SW 1271 (cell line): ENCODE measurements around the gene ATP5PB.

Experiments used
- DNase-seq, 2 experiments: peaks; one replicate each; lab custom pipeline; 2025; lab: John Stamatoyannopoulos, UW

ATP5PB gene

GRCh38 chr1:111446967-111447892 lies 2.0 kb upstream of the ATP5PB start:
- DNase-seq: no peak

GRCh38 chr1:111448482-111448917 lies 764 bp upstream of the ATP5PB start:
- no peak for DNase-seq

- DNase-seq: no peak
Observed at GRCh38 chr1:111449703-111450017, 396 bp downstream of the ATP5PB start.

- no peak for DNase-seq
Observed at GRCh38 chr1:111450185-111450584, 921 bp downstream of the ATP5PB start.

- no peak for DNase-seq
Observed at GRCh38 chr1:111452581-111452980, 3.3 kb downstream of the ATP5PB start.

GRCh38 chr1:111453706-111454105 lies 4.4 kb downstream of the ATP5PB start:
- DNase-seq: no peak

- no peak for DNase-seq
Observed at GRCh38 chr1:111454859-111455641, 5.8 kb downstream of the ATP5PB start.

- DNase-seq: no peak
Observed at GRCh38 chr1:111455642-111456031, 6.4 kb downstream of the ATP5PB start.

- no peak for DNase-seq
Observed at GRCh38 chr1:111461765-111462164, 12.5 kb downstream of the ATP5PB start.

GRCh38 chr1:111462370-111463028 lies 13.2 kb downstream of the ATP5PB start:
- no peak for DNase-seq

- DNase-seq: no peak
Observed at GRCh38 chr1:111463029-111463683, 13.9 kb downstream of the ATP5PB start.

GRCh38 chr1:111465754-111466153 lies 16.5 kb downstream of the ATP5PB start:
- no peak for DNase-seq

GRCh38 chr1:111466480-111466879 lies 17.2 kb downstream of the ATP5PB start:
- DNase-seq: no peak

GRCh38 chr1:111467865-111468716 lies 18.8 kb downstream of the ATP5PB start:
- DNase-seq: no peak

- DNase-seq: no peak
Observed at GRCh38 chr1:111468717-111469100, 19.4 kb downstream of the ATP5PB start.

GRCh38 chr1:111469539-111469938 lies 20.3 kb downstream of the ATP5PB start:
- DNase-seq: no peak

- DNase-seq: no peak
Observed at GRCh38 chr1:111470596-111470995, 21.3 kb downstream of the ATP5PB start.

- DNase-seq: no peak
Observed at GRCh38 chr1:111471012-111471411, 21.7 kb downstream of the ATP5PB start.

GRCh38 chr1:111471538-111471937 lies 22.3 kb downstream of the ATP5PB start:
- DNase-seq: no peak

- DNase-seq: no peak
Observed at GRCh38 chr1:111474106-111474505, 24.8 kb downstream of the ATP5PB start.

GRCh38 chr1:111474521-111474920 lies 25.3 kb downstream of the ATP5PB start:
- DNase-seq: no peak
